ENCODE data around the gene FAM50B.

- no peak for TF ChIP-seq CTCF (IDR thresholded peaks at IDR 0.05; ENCODE audit: poor library complexity, severe bottlenecking)
- TF ChIP-seq MXI1 (conservative IDR thresholded peaks at IDR 0.05; ENCODE audit: poor library complexity, severe bottlenecking), result no peak
- TF ChIP-seq, protein P1, sequence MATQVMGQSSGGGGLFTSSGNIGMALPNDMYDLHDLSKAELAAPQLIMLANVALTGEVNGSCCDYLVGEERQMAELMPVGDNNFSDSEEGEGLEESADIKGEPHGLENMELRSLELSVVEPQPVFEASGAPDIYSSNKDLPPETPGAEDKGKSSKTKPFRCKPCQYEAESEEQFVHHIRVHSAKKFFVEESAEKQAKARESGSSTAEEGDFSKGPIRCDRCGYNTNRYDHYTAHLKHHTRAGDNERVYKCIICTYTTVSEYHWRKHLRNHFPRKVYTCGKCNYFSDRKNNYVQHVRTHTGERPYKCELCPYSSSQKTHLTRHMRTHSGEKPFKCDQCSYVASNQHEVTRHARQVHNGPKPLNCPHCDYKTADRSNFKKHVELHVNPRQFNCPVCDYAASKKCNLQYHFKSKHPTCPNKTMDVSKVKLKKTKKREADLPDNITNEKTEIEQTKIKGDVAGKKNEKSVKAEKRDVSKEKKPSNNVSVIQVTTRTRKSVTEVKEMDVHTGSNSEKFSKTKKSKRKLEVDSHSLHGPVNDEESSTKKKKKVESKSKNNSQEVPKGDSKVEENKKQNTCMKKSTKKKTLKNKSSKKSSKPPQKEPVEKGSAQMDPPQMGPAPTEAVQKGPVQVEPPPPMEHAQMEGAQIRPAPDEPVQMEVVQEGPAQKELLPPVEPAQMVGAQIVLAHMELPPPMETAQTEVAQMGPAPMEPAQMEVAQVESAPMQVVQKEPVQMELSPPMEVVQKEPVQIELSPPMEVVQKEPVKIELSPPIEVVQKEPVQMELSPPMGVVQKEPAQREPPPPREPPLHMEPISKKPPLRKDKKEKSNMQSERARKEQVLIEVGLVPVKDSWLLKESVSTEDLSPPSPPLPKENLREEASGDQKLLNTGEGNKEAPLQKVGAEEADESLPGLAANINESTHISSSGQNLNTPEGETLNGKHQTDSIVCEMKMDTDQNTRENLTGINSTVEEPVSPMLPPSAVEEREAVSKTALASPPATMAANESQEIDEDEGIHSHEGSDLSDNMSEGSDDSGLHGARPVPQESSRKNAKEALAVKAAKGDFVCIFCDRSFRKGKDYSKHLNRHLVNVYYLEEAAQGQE (IDR thresholded peaks at IDR 0.05; ENCODE audit: borderline replicate concordance), result no peak
- no peak for TF ChIP-seq TAF1 (IDR thresholded peaks at IDR 0.05; ENCODE audit: low read depth)
These were observed 42.7 kb downstream of the FAM50B start for GRCh38 chr6:3891883-3892282.
